Keratinocyte (primary cell): Measurements from ENCODE around the gene MRPL38. TPM values are rescaled to one million over a fixed set of nuclear protein-coding genes. Genes with fewer than 3 reads are reported as not detected.

Experiments
- DNase-seq: peaks from one replicate; pipeline ENCODE4 v3.0.0-alpha.2; 2011; ENCODE audit warnings: low read depth, missing footprints, low spot score
- FAIRE-seq: peaks from 2 replicates; lab custom pipeline; 2011; peaks lifted over from hg19 to GRCh38; lab: Jason Lieb, UNC
- H2AFZ ChIP-seq: 2 replicates; pipeline ENCODE4 v1.6.0; 2012; ENCODE audit warnings: low read length, control low read depth, inconsistent platforms; ENCODE audit not compliant: control insufficient read depth
- H3K27ac ChIP-seq: 2 replicates; pipeline ENCODE4 v1.5.1; 2011; ENCODE audit warnings: low read length; ENCODE audit not compliant: control insufficient read depth, insufficient read depth
- H3K27me3 ChIP-seq: 3 replicates; pipeline ENCODE4 v1.6.0; 2011; ENCODE audit warnings: low read length; ENCODE audit not compliant: control insufficient read depth, insufficient read depth; ENCODE audit errors: extremely low read depth
- H3K36me3 ChIP-seq, 2 experiments: 2 replicates in 1 of 2; 3 replicates in 1 of 2; pipeline ENCODE4 v1.5.1; 2011; ENCODE audit warnings: low read length in 2 of 2, mild to moderate bottlenecking in 1 of 2; ENCODE audit not compliant: control insufficient read depth in 2 of 2, insufficient read depth in 2 of 2; ENCODE audit errors: extremely low read depth in 1 of 2
- H3K4me1 ChIP-seq: 3 replicates; pipeline ENCODE4 v1.5.1; 2011; ENCODE audit warnings: low read length; ENCODE audit not compliant: control insufficient read depth, insufficient read depth; ENCODE audit errors: extremely low read depth
- H3K4me2 ChIP-seq: 3 replicates; pipeline ENCODE4 v1.6.0; 2011; ENCODE audit warnings: low read depth, low read length; ENCODE audit not compliant: control insufficient read depth, insufficient read depth; ENCODE audit errors: extremely low read depth
- H3K4me3 ChIP-seq, 3 experiments: fragments of 200-600 bp in 1 of 3; sonication (generic) in 1 of 3; 2 replicates in 2 of 3; 3 replicates in 1 of 3; pipeline ENCODE4 v1.5.1; 2011 to 2016; ENCODE audit warnings: low read length in 3 of 3, mild to moderate bottlenecking in 3 of 3, control low read depth in 2 of 3, inconsistent platforms in 1 of 3, low read depth in 1 of 3, mixed read lengths in 1 of 3, mixed run types in 1 of 3, moderate library complexity in 1 of 3; ENCODE audit not compliant: control insufficient read depth in 2 of 3, insufficient read depth in 2 of 3; ENCODE audit errors: extremely low read depth in 1 of 3
- H3K79me2 ChIP-seq: 2 replicates; pipeline ENCODE4 v1.6.0; 2012; ENCODE audit warnings: low read length; ENCODE audit not compliant: control insufficient read depth, insufficient read depth
- H3K9ac ChIP-seq: 3 replicates; pipeline ENCODE4 v1.6.0; 2011; ENCODE audit warnings: low read length; ENCODE audit not compliant: control insufficient read depth, insufficient read depth; ENCODE audit errors: extremely low read depth
- H3K9me1 ChIP-seq: 3 replicates; pipeline ENCODE4 v1.6.0; 2011; ENCODE audit warnings: low read length; ENCODE audit not compliant: control insufficient read depth, insufficient read depth; ENCODE audit errors: extremely low read depth
- H3K9me3 ChIP-seq: 2 replicates; pipeline ENCODE4 v1.5.1; 2012; ENCODE audit warnings: low read depth, low read length; ENCODE audit not compliant: control insufficient read depth
- H4K20me1 ChIP-seq: 3 replicates; pipeline ENCODE4 v1.6.0; 2011; ENCODE audit warnings: low read length; ENCODE audit not compliant: control insufficient read depth, insufficient read depth; ENCODE audit errors: extremely low read depth
- CTCF ChIP-seq, 3 experiments: IDR thresholded peaks in 1 of 3; conservative IDR thresholded peaks in 1 of 3; optimal IDR thresholded peaks in 1 of 3; 2 replicates in 2 of 3; 3 replicates in 1 of 3; pipeline versions ENCODE3 to v1.5.1; 2011; ENCODE audit warnings: low read length in 3 of 3, mild to moderate bottlenecking in 3 of 3, moderate library complexity in 2 of 3, control low read depth in 1 of 3, inconsistent platforms in 1 of 3; ENCODE audit not compliant: insufficient read depth in 2 of 3; ENCODE audit errors: extremely low read depth in 1 of 3
- EZH2 ChIP-seq: IDR thresholded peaks from one replicate; pipeline ENCODE4 v1.6.1; 2012; ENCODE audit warnings: inconsistent platforms, mild to moderate bottlenecking, low read length, moderate library complexity
- dilution Hi-C: fragments of 300-500 bp; cut with MboI; formaldehyde crosslinking; loops from one replicate; pipeline ENCODE4 v1.7.0; 2020; ENCODE audit warnings: low sequenced_read_pairs; ENCODE audit not compliant: extremely low pct_ligation_motif_present
- polyA plus RNA-seq, 5 experiments: library from polyadenylated mRNA; depleted of rRNA in 3 of 5; stranded (reverse) in 3 of 5; stranded (forward) in 1 of 5; unstranded in 1 of 5; fragments of >200 nt; gene quantifications; 1 replicate in 1 of 5; 2 replicates in 3 of 5; 3 replicates in 1 of 5; pipeline versions ENCODE4 v1.2.1 to v1.2.3, GENCODE V29; 2011 to 2012; ENCODE audit warnings: missing spikeins in 2 of 5, low read depth in 1 of 5, low replicate concordance in 1 of 5

MRPL38 gene
- polyA plus RNA-seq, 1 donor (not counting 4 experiments of a cell fraction or from before 2014, with no cell fraction given) = 25.2 TPM

- FAIRE-seq (no peak), DNase-seq (no peak)
- Histone ChIP-seq H3K27me3 (no peaks in the 10 kb centered on the region), H3K4me3 (no peak overlapping the region), H3K79me2 (peaks cover 10% of the 10 kb centered on the region), H3K9me1 (no peaks in the 10 kb centered on the region), H3K9me3 (no peaks in the 10 kb centered on the region), H3K36me3 (peaks cover 24 to 37% of the 10 kb centered on the region in 2 experiments), H2AFZ (no peak overlapping the region), H3K4me2 (no peak overlapping the region), H3K4me1 (peaks cover 27% of the 10 kb centered on the region), H3K27ac (no peak overlapping the region), H4K20me1 (no peaks in the 10 kb centered on the region), H3K9ac (no peak overlapping the region)
- dilution Hi-C loops = no loop called here
- TF ChIP-seq EZH2 (no peak), CTCF (optimal IDR thresholded peaks at IDR 0.05 in 1 of 3, IDR thresholded peaks at IDR 0.05 in 1 of 3, conservative IDR thresholded peaks at IDR 0.05 in 1 of 3; ENCODE audit: extremely low read depth in 1 of 3, insufficient read depth in 2 of 3, low read length in 3 of 3) (no peak)
Observed at GRCh38 chr17:75849279-75849646, 55.4 kb downstream of the MRPL38 start.

Other genes starting within 250 kb of the MRPL38 start
- 11.9 to 15.8 TPM (median 12.9 TPM) in 3 replicates for gene RECQL5, start 237.7 kb downstream of the MRPL38 start, polyA plus RNA-seq
- 99.0 to 103 TPM (median 101 TPM) in 3 replicates for gene SAP30BP, start 237.5 kb downstream of the MRPL38 start, polyA plus RNA-seq
- gene ITGB4, start 183.4 kb downstream of the MRPL38 start, polyA plus RNA-seq = 761 to 1,084 TPM (median 1,039 TPM) in 3 replicates
- gene GALK1, start 139.7 kb downstream of the MRPL38 start, polyA plus RNA-seq = 1.1 to 5.2 TPM (median 1.3 TPM) in 3 replicates
- 10.4 to 13.0 TPM (median 10.9 TPM) in 3 replicates for gene UNK, start 120.1 kb downstream of the MRPL38 start, polyA plus RNA-seq
- 0.25 to 0.79 TPM (median 0.36 TPM) in 3 replicates for gene UNC13D, start 60.5 kb downstream of the MRPL38 start, polyA plus RNA-seq
- gene WBP2, start 49.5 kb downstream of the MRPL38 start, polyA plus RNA-seq = 17.0 to 41.4 TPM (median 23.3 TPM) in 3 replicates
- gene TRIM47, start 26.3 kb downstream of the MRPL38 start, polyA plus RNA-seq = 9.4 to 20.7 TPM (median 10.9 TPM) in 3 replicates
- 7.4 to 10.6 TPM (median 7.8 TPM) in 3 replicates for gene TRIM65, start 7.9 kb downstream of the MRPL38 start, polyA plus RNA-seq
- 3.0 to 6.2 TPM (median 4.3 TPM) in 3 replicates for gene FBF1, start 36.2 kb upstream of the MRPL38 start, polyA plus RNA-seq
- 29.7 to 42.8 TPM (median 31.8 TPM) in 3 replicates for gene ACOX1, start 74.3 kb upstream of the MRPL38 start, polyA plus RNA-seq
- 11.7 to 22.3 TPM (median 15.6 TPM) in 3 replicates for gene TEN1, start 74.4 kb upstream of the MRPL38 start, polyA plus RNA-seq
- gene CDK3, start 96.0 kb upstream of the MRPL38 start, polyA plus RNA-seq = 1.8 to 3.6 TPM (median 2.0 TPM) in 3 replicates
- gene EVPL, start 122.4 kb upstream of the MRPL38 start, polyA plus RNA-seq = 6.4 to 11.9 TPM (median 7.6 TPM) in 3 replicates
- gene SRP68, start 167.6 kb upstream of the MRPL38 start, polyA plus RNA-seq = 59.0 to 87.1 TPM (median 81.3 TPM) in 3 replicates
- 0.06 TPM in 1 of 3 replicates, not detected in the others for gene GALR2, start 169.9 kb upstream of the MRPL38 start, polyA plus RNA-seq
- gene ZACN, start 174.3 kb upstream of the MRPL38 start, polyA plus RNA-seq = not detected in 3 replicates
- 60.6 to 90.9 TPM (median 61.0 TPM) in 3 replicates for gene EXOC7, start 198.9 kb upstream of the MRPL38 start, polyA plus RNA-seq
- 0.01 to 0.03 TPM (median 0.02 TPM) in 3 replicates for gene FOXJ1, start 236.4 kb upstream of the MRPL38 start, polyA plus RNA-seq